Upper lobe of left lung (tissue), 6 donors: ENCODE data around the gene PLXNB3. TPM values are rescaled to one million over a fixed set of nuclear protein-coding genes. Genes with fewer than 3 reads are reported as not detected.

Source experiments
- ATAC-seq, 2 donors: fragments of 200-7000 bp; cut with Tn5 transposase; one replicate each; pipeline ENCODE4 v1.9.1; 2022; ENCODE audit warnings: mild to moderate bottlenecking in 2 of 2, moderate library complexity in 2 of 2; ENCODE audit not compliant: low FRiP score in 2 of 2
- DNase-seq, 2 donors: peaks; one replicate each; pipeline ENCODE4 v3.0.0-alpha.2; 2019 to 2020
- H3K27ac ChIP-seq, 4 donors: fragments of 200-600 bp; sonication (generic); one replicate each; pipeline ENCODE4 v1.5.1; 2016 to 2019
- H3K27me3 ChIP-seq, 4 donors: fragments of 200-600 bp; sonication (generic); one replicate each; pipeline ENCODE4 v1.5.1; 2017 to 2019
- H3K36me3 ChIP-seq, 4 donors: fragments of 200-600 bp; sonication (generic); one replicate each; pipeline ENCODE4 v1.5.1; 2016 to 2019
- H3K4me1 ChIP-seq, 4 donors: fragments of 200-600 bp; sonication (generic); one replicate each; pipeline ENCODE4 v1.5.1; 2018 to 2019
- H3K4me3 ChIP-seq, 4 donors: fragments of 200-600 bp; sonication (generic); one replicate each; pipeline ENCODE4 v1.5.1; 2017 to 2019; ENCODE audit warnings: mild to moderate bottlenecking in 2 of 4, moderate library complexity in 1 of 4
- H3K9me3 ChIP-seq, 4 donors: fragments of 200-600 bp; sonication (generic); one replicate each; pipeline ENCODE4 v1.5.1; 2018 to 2019
- CTCF ChIP-seq, 6 experiments: fragments of 450-650 bp in 4 of 6; fragments of 200-600 bp in 2 of 6; sonication (generic) in 2 of 6; IDR thresholded peaks; one replicate each; pipeline ENCODE4 v1.5.1; 2016 to 2019; ENCODE audit warnings: antibody characterized with exemption in 6 of 6
- EP300 ChIP-seq, 4 donors: sonication (generic); formaldehyde crosslinking; IDR thresholded peaks; one replicate each; pipeline ENCODE4 v1.5.1; 2017; ENCODE audit warnings: antibody characterized with exemption in 4 of 4, control low read depth in 2 of 4
- POLR2A ChIP-seq, 4 donors: fragments of 450-650 bp; IDR thresholded peaks; one replicate each; pipeline ENCODE4 v1.5.1; 2016 to 2017; ENCODE audit warnings: antibody characterized with exemption in 4 of 4, mild to moderate bottlenecking in 2 of 4
- POLR2AphosphoS5 ChIP-seq, 2 donors: sonication (generic); formaldehyde crosslinking; IDR thresholded peaks; one replicate each; pipeline ENCODE4 v1.5.1; 2017; ENCODE audit warnings: antibody characterized with exemption in 2 of 2
- WGBS, 2 donors: methylation state at CpG; one replicate each; pipeline ENCODE4 v1.1.5; 2017 to 2018; 5-methylcytosine and 5-hydroxymethylcytosine counted together
- total RNA-seq, 6 donors: library from RNA; depleted of rRNA in 4 of 6; stranded (reverse); fragments of >200 nt in 4 of 6; gene quantifications; one replicate each; pipeline versions ENCODE4 v1.1.0 to v1.2.1, GENCODE V29; 2016 to 2021
- donor health status: DM: no; HTN: no; CAD: no; lungs with moderate emphysema.
- donor health status: DM: no; HTN: yes; CAD: no; lungs with severe emphysema.

Gene PLXNB3
- total RNA-seq, 6 donors from 2014 or later, result 1.3 to 21.0 (median 2.9) TPM

DNA sequence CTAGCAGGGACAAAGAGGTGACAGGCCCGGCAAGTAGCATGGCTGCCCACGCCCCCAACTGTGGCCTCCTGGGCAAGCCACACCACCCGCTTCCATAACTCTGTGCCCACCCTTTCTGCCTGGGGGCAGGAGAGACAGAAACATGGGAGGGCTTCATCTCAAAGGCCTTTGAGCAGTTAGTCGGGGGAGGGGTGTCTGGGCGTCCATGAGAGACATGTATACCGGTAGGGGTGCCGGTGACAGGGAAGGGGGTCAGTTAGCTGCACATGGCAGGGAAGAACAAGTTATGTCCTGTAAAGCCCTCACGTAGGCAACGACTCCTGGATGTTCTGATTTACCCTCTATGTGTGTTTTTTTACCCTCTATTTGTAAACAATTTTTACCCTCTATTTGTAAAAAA, 57.0 kb downstream of the PLXNB3 start:
- 85 to 97% methylated on average over 7 to 9 of the region's 9 CpGs for WGBS, 2 donors
- H3K4me3 ChIP-seq, result no peak overlapping the region
- peaks cover 0 to 13% (median 5%) of the 10 kb centered on the region in 4 donors for H3K4me1 ChIP-seq
- no peak for ATAC-seq
- no peak overlapping the region for H3K27ac ChIP-seq
- no peak for DNase-seq
- no peaks in the 10 kb centered on the region for H3K36me3 ChIP-seq
- peaks cover 0 to 17% (median 0%) of the 10 kb centered on the region in 4 donors for H3K27me3 ChIP-seq
- TF ChIP-seq CTCF (IDR thresholded peaks at IDR 0.05) (no peak), POLR2AphosphoS5 (IDR thresholded peaks at IDR 0.05) (no peak), EP300 (IDR thresholded peaks at IDR 0.05) (no peak), POLR2A (IDR thresholded peaks at IDR 0.05) (no peak)
- no peaks in the 10 kb centered on the region for H3K9me3 ChIP-seq

- Histone ChIP-seq H3K27me3 (peaks cover 0 to 22% (median 0%) of the 10 kb centered on the region in 4 donors), H3K36me3 (no peaks in the 10 kb centered on the region), H3K4me3 (no peak overlapping the region), H3K9me3 (no peaks in the 10 kb centered on the region), H3K4me1 (peaks cover 2 to 14% (median 6%) of the 10 kb centered on the region in 4 donors), H3K27ac (no peak overlapping the region)
- DNase-seq (no peak), ATAC-seq (no peak)
- TF ChIP-seq POLR2AphosphoS5 (IDR thresholded peaks at IDR 0.05) (no peak), CTCF (IDR thresholded peaks at IDR 0.05) (no peak), EP300 (IDR thresholded peaks at IDR 0.05) (no peak), POLR2A (IDR thresholded peaks at IDR 0.05) (no peak)
- WGBS, 2 donors, result 86 to 100% methylated on average over 1 to 10 of the region's 10 CpGs
Observed at GRCh38 chrX:153824348-153824747, 60.3 kb downstream of the PLXNB3 start.

- Histone ChIP-seq H3K27ac (no peak overlapping the region), H3K4me3 (no peak overlapping the region), H3K36me3 (no peaks in the 10 kb centered on the region), H3K9me3 (no peaks in the 10 kb centered on the region), H3K27me3 (peaks cover 0 to 22% (median 3%) of the 10 kb centered on the region in 4 donors), H3K4me1 (peaks cover 7 to 18% (median 11%) of the 10 kb centered on the region in 4 donors)
- ATAC-seq (no peak), DNase-seq (no peak)
- TF ChIP-seq CTCF (IDR thresholded peaks at IDR 0.05) (no peak), EP300 (IDR thresholded peaks at IDR 0.05) (no peak), POLR2AphosphoS5 (IDR thresholded peaks at IDR 0.05) (no peak), POLR2A (IDR thresholded peaks at IDR 0.05) (no peak)
- 40 to 75% methylated on average over 1 to 8 of the region's 8 CpGs for WGBS, 2 donors
Observed at GRCh38 chrX:153825042-153825441, 61.0 kb downstream of the PLXNB3 start.

Other genes with a start within 250 kb of the PLXNB3 start
- gene ATP2B3, start 246.6 kb upstream of the PLXNB3 start, total RNA-seq, result under 1 TPM in 4 of 6 donors, not detected in 2; 0.10 to 0.55 (median 0.33) TPM
- gene CCNQ, start 165.1 kb upstream of the PLXNB3 start, total RNA-seq, result 10 to 100 TPM; 13.4 to 48.2 (median 24.6) TPM
- gene DUSP9, start 117.0 kb upstream of the PLXNB3 start, total RNA-seq, result under 1 TPM in 3 of 6 donors, not detected in 3; 0.14 to 0.44 (median 0.27) TPM
- gene PNCK, start 90.4 kb upstream of the PLXNB3 start, total RNA-seq, result 1 to 10 TPM in 1 of 6 donors, under 1 TPM in 1, not detected in 4; 0.47 to 5.2 TPM
- gene SLC6A8, start 76.3 kb upstream of the PLXNB3 start, total RNA-seq, result 1 to 10 TPM; 3.9 to 8.1 (median 6.1) TPM
- gene BCAP31, start 39.9 kb upstream of the PLXNB3 start, total RNA-seq, result 100 to 1,000 TPM; 110 to 236 (median 132) TPM
- 10 to 100 TPM in 5 of 6 donors, 1 to 10 TPM in 1; 9.8 to 28.1 (median 17.9) TPM for gene ABCD1, start 39.4 kb upstream of the PLXNB3 start, total RNA-seq
- under 1 TPM in 4 of 6 donors, not detected in 2; 0.20 to 0.44 (median 0.23) TPM for gene SRPK3, start 16.8 kb downstream of the PLXNB3 start, total RNA-seq
- gene IDH3G, start 30.1 kb downstream of the PLXNB3 start, total RNA-seq, result 10 to 100 TPM; 43.5 to 98.5 (median 57.4) TPM
- gene SSR4, start 30.4 kb downstream of the PLXNB3 start, total RNA-seq, result 100 to 1,000 TPM in 4 of 6 donors, 10 to 100 TPM in 2; 70.2 to 328 (median 172) TPM
- 1 to 10 TPM; 1.6 to 8.9 (median 6.3) TPM for gene PDZD4, start 66.3 kb downstream of the PLXNB3 start, total RNA-seq
- gene L1CAM, start 121.9 kb downstream of the PLXNB3 start, total RNA-seq, result 10 to 100 TPM in 1 of 6 donors, 1 to 10 TPM in 2, under 1 TPM in 2, not detected in 1; 0.52 to 10.0 (median 1.1) TPM
- gene AVPR2, start 140.4 kb downstream of the PLXNB3 start, total RNA-seq, result 1 to 10 TPM in 3 of 6 donors, not detected in 3; 1.2 to 2.8 (median 1.4) TPM
- gene ARHGAP4, start 162.0 kb downstream of the PLXNB3 start, total RNA-seq, result 100 to 1,000 TPM in 2 of 6 donors, 10 to 100 TPM in 4; 33.4 to 353 (median 82.6) TPM
- gene NAA10, start 170.8 kb downstream of the PLXNB3 start, total RNA-seq, result 100 to 1,000 TPM in 2 of 6 donors, 10 to 100 TPM in 4; 30.7 to 116 (median 76.2) TPM
- gene RENBP, start 180.4 kb downstream of the PLXNB3 start, total RNA-seq, result 10 to 100 TPM; 32.8 to 81.7 (median 54.5) TPM
- 10 to 100 TPM; 40.8 to 78.9 (median 52.2) TPM for gene HCFC1, start 207.6 kb downstream of the PLXNB3 start, total RNA-seq
- 10 to 100 TPM in 2 of 6 donors, 1 to 10 TPM in 4; 2.1 to 17.7 (median 5.0) TPM for gene TMEM187, start 208.5 kb downstream of the PLXNB3 start, total RNA-seq